Left cardiac atrium (tissue), 4 donors: ENCODE data around the gene RNF217. TPM values are rescaled to one million over a fixed set of nuclear protein-coding genes. Genes with fewer than 3 reads are reported as not detected.
"Not testable (repeated sequence)": the region's sequence is repeated elsewhere in the genome, so short reads cannot be mapped to it uniquely, and the experiment has no call there.

Experiments
- ATAC-seq, 2 donors: fragments of 200-7000 bp; cut with Tn5 transposase; one replicate each; pipeline ENCODE4 v1.9.1; 2020; ENCODE audit warnings: mild to moderate bottlenecking in 2 of 2, moderate library complexity in 2 of 2
- DNase-seq: peaks from one replicate; pipeline ENCODE4 v3.0.0-alpha.2; 2020
- intact Hi-C, 2 donors: fragments of 100-400 bp; cut with DNase I; formaldehyde crosslinking; loops; one replicate each; pipeline versions ENCODE4 v1.14.1 to v1.15.1; 2022 to 2023
- total RNA-seq, 2 donors: library from RNA; stranded (reverse); fragmentation: NEBNext Ultra II Directional; extraction: Animal tissue kit (Norgen Biotek cat#: 25700); gene quantifications; one replicate each; pipeline ENCODE4 v1.2.1, GENCODE V29; 2021
- donor health status: DM: no; HTN: yes; CAD: no.
- donor health status: DM: no; HTN: yes; CAD: no; lungs with severe emphysema.
- donor health status: DM: yes; HTN: yes; CAD: no.
- donor health status: Dilated cardiomyopathy.

RNF217 gene
- total RNA-seq, 2 donors from 2014 or later = 10.6 to 18.3 TPM

DNA sequence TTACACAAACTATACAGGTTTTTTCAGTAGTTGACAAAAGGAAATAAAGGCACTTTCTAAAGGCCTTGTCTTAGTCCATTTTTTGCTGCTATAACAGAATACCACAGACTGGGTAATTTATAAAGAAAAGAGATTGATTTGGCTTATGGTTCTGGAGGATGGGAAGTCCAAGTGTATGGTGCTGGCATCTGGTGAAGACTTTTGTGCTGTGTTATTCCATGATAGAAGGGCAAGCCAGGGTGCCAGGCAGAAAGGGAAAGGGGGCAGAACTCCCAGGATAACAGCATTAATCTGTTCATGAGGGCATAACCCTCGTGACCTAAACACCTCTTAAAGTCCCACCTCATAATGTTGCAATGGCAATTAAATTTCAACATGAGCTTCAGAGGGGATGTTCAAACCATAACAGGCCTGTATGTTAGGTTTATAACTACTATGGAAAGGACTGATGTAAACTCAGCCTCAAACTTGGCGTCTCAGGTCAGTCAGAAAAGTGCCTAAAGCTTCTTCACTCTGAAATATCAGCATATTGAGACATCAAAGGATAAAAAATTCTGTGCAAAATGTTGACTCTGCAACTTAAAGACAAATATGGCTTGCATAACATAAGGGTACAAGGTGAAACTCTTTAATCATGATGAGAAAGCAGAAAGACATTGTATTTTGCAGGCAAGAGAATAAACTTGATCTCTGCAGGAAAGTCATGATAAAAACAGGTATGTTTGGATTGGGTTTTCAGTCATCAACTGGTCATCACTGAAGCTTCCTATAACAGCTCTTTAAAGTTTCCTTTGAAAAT, 42.8 kb downstream of the RNF217 start:
- ATAC-seq = no peak
- intact Hi-C loops = no loop called here
- DNase-seq = no peak

DNA sequence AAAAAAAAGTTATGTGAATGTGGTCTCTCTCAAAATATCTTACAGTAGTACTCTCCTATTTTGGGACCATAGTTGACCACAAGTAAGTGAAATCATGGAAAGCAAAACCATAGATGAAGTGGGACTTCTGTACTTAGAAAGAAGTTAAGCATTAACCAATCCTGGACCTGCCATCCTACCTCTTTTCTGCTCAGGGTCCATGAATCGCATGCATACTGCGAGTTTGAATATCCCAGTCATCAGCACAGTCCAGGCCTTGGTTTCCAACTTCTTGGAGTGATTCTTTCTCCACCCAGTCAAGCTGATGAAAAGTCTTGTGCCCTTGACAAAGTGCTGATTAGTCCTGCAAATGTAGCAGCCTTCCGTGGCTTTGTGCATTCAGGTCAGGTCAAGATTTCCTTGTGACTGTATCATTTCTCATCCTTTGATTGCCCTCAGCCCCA, 46.0 kb downstream of the RNF217 start:
- intact Hi-C loops = no loop called here
- DNase-seq (no peak), ATAC-seq (no peak)

DNA sequence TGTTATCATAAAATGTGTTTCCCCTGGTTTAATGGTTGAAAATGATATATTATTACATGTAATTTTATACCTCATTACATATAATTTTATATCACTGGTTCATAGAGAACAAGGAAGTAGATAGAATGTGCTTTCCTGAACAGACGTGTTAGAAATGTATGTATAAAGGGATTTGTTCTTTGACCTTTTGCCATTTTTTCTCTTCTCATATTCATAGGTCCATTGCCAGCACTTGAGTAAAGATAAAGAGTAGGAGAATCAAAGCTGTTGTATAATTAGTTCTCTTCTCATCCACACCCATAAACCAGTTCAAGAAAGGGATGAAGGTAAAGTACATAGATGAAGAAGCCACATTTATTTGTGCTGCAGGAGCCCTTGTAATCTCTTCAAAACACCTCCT, 46.7 kb downstream of the RNF217 start:
- DNase-seq (no peak), ATAC-seq (no peak)
- intact Hi-C loops = no loop called here

DNA sequence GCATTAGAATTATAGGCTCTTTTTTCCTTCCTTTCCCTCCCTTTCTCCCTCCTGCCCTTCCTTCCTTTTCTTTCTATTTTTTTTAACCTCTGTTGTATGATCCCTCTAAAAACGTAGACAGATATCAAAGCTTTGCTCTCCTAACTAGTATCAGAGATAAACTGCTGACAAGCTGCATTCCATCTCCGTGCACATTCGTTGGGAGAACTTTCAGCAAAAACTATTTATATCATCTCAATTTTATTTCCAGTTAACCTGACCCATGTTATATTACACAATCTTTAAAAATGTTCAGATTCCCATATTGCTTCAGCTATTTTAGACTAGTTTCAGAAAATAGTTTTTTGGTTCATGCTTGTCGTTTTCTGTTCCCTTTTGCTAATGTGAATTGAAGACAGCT, 47.3 kb downstream of the RNF217 start:
- DNase-seq (no peak), ATAC-seq (peak in 1 of 2 donors; percentile 86)
- intact Hi-C loops = no loop called here

DNA sequence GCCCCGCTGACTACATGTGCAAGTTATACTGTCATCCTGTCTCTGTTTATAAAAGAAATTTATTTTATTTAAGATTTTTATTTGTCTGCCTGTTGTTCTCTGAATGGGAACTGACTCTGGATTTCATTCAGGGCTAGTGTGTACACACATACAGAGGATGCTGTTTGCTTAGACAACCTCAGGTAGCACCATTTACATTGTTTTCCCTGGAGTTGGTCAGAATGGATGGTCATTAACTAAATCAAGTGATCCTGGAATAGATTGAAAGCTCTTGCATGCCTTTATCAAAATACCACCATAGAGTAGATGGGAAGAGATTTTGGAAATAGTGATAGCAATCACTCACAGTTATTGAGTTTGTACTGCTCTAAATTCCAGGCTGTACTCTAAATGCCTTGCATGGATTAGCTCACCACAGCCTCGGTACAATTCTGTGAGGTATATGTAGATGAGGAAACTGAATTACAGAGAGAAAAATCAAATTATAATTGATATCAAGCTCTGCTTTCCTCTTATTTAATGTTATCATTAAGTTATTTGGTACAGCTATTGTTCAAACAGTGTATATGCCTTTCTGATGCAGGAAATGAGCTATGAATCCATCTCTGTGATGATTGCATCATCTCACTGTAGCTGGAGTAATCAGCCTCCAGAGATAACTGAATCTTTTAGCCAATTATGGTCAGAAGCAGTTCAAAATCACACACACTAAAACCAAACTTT, 51.9 kb downstream of the RNF217 start:
- intact Hi-C loops = no loop called here
- ATAC-seq = peak; percentile 63 to 68
- no peak for DNase-seq

DNA sequence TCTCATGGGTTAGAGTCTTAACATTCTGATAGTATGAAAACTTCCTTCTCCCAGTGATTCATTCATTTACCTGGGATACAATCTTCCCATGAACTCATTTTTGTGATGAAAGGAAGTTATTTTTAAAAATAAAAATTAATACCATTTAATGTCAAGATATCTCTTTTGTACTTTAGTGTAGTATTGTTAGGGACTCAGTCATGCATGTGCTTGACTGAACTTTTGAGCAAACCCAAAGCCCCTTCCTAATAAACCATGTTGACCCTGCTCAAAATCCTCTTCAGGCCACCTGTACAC, 52.4 kb downstream of the RNF217 start:
- ATAC-seq (no peak), DNase-seq (no peak)
- intact Hi-C loops = no loop called here

DNA sequence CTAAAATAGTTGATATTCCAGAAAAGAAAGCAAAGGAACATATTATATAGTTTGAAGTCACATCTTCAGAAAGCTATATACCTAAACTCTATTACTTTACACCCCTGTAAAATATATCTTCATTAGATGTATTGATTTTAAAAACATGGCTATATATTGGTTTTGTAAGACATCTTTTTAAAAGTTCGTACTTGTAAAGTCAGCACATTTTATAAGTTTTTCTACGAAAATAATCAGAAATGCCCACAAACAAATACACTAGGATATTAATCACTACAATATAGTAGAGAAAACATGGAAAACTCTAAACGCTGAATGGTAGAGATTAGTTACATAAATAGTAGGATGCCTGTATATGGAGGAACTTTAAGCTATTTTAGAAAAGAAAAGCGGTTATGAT, 52.9 kb downstream of the RNF217 start:
- intact Hi-C loops = no loop called here
- no peak for ATAC-seq
- DNase-seq = no peak

DNA sequence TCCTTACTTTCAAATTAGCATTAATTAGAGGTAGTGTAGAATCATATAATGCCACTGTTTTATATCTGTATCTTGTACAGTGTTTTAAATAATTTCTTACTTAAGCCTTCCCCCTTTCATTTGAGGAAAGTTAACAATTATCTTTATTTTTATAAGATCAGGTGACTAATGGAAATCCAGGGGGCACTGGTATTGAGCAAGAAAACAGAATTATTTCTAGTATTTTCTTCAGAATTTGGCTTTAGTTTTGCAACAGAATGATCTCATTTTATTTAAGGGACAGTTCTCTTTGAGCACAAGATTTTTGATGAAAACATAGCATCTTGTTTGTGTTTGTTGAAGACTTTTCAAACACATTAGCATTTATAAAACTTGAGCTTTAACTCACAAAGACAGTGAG, 55.9 kb downstream of the RNF217 start:
- ATAC-seq (no peak), DNase-seq (no peak)
- intact Hi-C loops = no loop called here

DNA sequence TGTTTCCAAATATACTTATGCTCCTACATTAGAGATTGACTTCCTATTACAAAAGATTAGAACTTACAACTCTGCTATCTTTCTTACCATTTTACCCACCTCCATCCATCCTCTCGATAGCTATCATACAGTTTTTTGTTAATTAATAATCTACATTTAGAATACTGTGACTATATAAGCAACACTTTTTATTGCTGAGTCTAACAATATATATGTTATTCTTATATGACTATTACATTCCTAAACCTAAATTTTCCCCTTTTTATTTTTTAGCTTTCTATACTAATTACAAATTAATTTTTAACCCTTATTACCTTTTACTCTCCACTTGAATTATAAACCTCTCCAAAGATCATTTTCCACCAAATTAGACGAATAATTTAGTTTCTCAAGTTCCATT, 57.0 kb downstream of the RNF217 start:
- intact Hi-C loops = no loop called here
- ATAC-seq = no peak
- no peak for DNase-seq

DNA sequence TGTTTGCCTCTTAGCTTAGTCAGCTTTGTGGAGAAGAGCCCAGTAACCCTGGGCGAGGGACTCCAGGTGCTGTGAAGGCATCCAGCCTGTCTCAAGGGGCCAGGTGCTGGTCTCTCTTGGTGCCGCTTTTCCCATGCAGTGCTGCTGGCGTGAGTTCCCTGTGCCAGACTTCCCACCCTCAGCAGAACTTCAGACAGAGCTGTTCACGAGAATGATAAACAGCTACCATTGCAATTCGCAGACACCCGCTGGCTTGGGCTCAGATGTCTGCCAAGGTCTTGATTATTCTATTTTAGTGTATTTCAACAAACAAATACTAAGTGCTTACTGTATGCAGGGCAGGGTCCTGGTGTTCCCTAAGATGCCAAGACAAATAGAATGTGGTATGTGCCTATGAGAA, 57.7 kb downstream of the RNF217 start:
- DNase-seq = no peak
- intact Hi-C loops = no loop called here
- ATAC-seq = peak; percentile 34 to 60

DNA sequence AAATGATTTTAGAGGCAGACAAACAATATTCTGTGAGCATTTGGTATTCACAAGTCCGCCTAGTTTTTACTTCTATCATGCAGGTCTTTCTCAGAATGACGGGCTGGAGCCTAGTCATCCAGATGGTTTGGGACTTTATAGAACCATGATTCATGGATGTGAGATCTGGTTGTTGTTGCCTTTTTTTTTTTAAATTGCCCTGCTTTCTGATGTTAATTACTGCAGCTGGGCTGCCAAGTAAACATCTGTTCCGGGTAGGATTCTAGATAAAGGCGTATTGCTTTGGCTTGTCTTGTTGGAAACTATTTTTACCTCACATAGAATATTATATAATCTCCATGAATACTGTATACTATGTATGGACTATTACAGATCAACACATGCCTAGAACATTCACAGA, 58.1 kb downstream of the RNF217 start:
- intact Hi-C loops = no loop called here
- peak in 1 of 2 donors; percentile 75 for ATAC-seq
- DNase-seq = no peak

DNA sequence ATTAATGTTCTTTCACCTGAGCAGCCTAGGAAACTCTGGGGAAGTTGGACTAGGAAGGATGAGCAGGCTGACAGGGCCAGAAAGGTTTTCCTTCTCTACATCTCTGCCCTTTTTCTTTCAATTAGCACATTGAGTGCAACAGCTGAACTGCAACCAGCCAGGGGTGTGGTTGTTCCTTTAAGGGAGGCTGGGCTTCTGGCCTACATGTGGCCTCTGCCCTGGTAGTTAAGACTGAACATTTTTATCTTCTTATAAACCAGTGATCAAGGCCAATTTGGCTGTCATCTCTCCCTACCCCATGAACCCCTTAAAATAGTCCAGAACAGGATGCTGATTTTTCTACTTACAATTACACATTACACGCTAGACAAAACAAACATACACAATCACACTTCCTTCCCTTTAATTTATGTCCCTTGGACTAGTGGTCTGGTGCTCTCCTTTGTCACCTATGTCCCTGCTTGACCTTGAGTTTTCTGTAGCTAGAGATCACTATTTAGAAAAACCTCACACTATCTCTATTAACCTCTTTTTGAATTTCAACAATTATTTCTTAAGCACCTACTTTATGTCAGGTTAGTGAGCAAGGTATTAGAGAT, 60.3 kb downstream of the RNF217 start:
- ATAC-seq (peak; percentile 44 to 76), DNase-seq (peak; percentile 34)
- intact Hi-C loops = no loop called here

DNA sequence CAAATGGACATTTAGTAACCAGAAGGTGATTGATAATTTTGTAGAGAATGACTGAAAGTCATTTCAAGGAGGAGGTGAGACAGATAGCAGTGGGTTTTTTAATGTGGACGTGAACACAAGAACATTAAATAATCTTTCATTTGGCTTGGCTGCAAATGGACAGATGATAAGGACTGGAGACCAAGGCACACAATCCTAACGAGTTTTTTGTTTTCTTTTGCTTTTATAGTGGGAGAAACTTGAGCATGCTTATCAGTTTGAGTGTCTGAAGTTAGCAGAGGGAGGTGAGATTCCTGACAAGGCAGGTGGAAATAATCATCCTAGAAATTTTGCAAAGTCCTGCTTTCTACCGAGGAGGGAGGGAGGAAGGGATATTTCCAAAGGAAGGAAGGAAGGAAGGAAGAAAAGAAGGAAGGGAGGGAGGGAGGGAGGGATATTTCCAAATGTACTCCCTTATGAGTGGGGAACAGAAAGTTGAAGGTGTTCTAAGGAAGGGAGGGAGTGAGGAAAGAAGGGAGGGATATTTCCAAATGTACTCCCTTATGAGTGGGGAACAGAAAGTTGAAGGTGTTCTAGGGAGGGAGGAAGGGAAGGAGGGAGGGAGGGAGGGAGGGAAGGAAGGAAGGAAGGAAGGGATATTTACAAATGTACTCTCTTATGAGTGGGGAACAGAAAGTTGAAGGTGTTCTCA, 63.1 kb downstream of the RNF217 start:
- ATAC-seq = peak in 1 of 2 donors; percentile 21
- intact Hi-C loops = no loop called here
- no peak for DNase-seq

DNA sequence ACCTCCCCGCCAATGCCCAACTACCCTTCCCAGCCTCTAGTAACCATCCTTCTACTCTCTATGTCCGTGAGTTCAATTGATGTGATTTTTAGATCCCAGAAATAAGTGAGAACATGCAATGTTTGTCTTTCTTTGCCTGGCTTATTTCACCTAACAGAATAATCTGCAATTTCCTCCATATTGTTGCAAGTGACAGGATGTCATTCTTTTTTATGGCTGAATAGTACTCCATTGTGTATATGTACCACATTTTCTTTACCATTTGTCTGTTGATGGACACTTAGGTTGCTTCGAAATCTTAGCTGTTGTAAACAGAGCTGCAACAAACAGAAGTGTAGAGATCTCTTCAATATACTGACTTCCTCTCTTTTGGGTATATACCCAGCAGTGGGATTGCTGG, 65.0 kb downstream of the RNF217 start:
- DNase-seq (no peak), ATAC-seq (no peak)
- intact Hi-C loops = no loop called here

DNA sequence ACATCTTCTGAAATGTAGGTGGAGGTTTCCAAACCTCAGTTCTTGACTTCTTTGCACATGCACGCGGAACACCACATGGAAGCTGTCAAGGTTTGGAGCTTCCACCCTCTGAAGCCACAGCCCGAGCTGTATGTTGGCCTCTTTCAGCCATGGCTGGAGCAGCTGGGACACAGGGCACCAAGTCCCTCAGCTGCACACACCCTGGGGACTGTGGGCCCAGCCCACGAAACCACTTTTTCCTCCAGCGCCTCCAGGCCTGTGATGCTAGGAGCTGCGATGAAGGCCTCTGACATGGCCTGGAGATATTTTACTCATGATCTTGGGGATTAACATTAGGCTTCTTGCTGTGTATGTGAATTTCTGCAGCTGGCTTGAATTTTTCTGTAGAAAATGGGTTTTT, 68.7 kb downstream of the RNF217 start:
- ATAC-seq = no peak
- intact Hi-C loops = no loop called here
- DNase-seq = no peak

DNA sequence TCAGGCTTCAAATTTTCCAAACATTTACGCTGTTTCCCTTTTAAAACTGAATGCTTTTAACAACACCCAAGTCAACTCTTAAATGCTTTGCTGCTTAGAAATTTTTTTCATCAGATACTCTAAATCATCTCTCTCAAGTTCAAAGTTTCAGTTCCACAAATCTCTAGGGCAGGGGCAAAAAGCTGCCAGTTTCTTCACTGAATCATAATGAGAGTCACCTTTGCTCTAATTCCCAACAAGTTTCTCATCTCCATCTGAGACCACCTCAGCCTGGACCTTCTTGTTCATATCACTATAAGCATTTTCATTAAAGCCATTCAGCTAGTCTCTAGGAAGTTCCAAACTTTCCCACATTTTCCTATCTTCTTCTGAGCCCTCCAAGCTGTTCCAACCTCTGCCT, 69.1 kb downstream of the RNF217 start:
- intact Hi-C loops = no loop called here
- no peak for DNase-seq
- ATAC-seq = no peak

DNA sequence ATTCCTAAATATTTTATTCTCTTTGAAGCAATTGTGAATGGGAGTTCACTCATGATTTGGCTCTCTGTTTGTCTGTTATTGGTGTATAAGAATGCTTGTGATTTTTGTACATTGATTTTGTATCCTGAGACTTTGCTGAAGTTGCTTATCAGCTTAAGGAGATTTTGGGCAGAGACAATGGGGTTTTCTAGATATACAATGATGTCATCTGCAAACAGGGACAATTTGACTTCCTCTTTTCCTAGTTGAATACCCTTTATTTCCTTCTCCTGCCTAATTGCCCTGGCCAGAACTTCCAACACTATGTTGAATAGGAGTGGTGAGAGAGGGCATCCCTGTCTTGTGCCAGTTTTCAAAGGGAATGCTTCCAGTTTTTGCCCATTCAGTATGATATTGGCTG, 72.7 kb downstream of the RNF217 start:
- ATAC-seq, DNase-seq, intact Hi-C loops: not testable (repeated sequence)

DNA sequence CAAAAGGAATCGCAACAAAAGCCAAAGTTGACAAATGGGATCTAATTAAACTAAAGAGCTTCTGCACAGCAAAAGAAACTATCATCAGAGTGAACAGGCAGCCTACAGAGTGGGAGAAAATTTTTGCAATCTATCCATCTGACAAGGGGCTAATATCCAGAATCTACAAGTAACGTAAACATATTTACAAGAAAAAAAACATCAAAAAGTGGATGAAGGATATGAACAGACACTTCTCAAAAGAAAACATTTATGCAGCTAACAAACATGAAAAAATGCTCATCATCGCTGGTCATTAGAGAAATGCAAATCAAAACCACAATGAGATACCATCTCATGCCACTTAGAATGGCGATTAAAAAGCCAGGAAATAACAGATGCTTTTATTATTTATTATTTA, 74.2 kb downstream of the RNF217 start:
- ATAC-seq, intact Hi-C loops, DNase-seq: not testable (repeated sequence)

DNA sequence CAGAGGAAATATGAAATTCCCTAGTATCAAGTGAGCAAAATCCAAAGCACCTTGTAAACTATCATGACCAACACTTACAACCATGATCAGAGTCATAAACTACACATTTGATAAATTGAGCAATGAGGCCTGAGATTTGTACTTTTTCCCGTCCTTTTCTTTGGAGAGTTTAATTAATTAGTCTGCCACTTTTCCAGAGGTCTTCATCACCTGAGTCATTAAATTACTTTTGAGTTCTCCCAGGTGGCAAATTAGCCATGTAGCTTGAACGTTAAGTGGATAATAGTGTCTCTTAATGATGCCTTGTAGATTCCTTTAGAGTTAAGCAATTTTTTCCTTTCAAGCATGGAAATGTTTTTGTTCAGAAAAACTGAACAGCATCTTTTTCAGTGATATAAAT, 75.6 kb downstream of the RNF217 start:
- no peak for ATAC-seq
- no peak for DNase-seq
- intact Hi-C loops = no loop called here

DNA sequence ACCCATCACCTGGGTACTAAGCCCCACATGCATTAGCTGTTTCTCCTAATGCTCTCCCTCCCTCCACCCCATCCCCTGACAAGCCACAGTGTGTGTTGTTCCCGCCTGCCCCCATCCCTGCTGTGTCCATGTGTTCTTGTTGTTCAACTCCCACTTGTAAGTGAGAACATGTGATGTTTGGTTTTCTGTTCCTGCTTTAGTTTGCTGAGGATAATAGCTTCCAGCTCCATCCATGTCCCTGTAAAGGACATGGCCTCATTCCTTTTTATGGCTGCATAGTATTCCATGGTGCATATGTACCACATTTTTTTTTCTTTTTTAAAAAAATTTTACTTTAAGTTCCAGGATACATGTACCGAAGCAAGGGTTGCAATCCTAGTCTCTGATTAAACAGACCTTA, 76.7 kb downstream of the RNF217 start:
- intact Hi-C loops = no loop called here
- ATAC-seq = no peak
- no peak for DNase-seq
